COR-L47 (cell line): ENCODE measurements around the gene CHP2.
"Not testable (repeated sequence)": the region's sequence is repeated elsewhere in the genome, so short reads cannot be mapped to it uniquely, and the experiment has no call there.

Experiments used
- DNase-seq: peaks from one replicate; lab custom pipeline; 2025; lab: John Stamatoyannopoulos, UW

Gene CHP2

DNA sequence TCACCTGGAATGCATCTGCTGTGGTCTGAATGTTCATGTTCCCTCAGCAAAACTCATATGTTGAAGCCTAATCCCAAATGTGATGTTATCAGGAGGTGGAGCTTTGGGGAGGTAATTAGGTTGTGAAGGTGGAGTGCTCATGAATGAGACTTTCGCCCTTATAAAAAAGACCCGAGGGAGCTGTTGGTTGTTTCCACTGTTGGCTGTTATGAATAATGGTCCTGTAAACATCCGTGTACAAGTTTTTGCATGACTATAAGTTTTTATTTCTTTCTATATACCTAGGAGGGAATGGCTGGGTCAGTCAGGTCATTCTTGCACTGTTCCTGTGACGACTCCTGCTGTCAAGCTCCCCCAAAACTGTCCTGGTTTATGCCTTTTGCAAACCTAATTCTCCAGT is 9.6 kb upstream of the CHP2 start:
- DNase-seq = no peak

DNA sequence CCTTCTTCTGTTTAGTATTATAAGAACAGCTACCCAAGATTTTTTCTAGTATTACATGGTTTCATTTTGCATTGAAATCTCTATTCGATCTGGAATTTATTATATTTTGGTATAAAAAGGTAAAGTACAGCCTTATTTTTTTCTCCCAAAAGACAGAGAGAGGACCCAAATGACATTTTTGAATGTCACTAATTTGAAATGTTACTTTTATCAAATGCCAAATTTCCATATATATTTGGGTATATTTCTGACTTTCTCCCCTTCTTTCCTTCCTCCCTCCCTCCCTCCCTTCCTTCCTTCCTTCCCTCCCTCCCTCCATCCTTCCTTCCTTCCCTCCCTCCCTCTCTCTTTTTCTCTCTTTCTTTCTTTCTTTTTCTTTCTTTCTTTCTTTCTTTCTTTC is 6.2 kb upstream of the CHP2 start:
- DNase-seq = no peak

DNA sequence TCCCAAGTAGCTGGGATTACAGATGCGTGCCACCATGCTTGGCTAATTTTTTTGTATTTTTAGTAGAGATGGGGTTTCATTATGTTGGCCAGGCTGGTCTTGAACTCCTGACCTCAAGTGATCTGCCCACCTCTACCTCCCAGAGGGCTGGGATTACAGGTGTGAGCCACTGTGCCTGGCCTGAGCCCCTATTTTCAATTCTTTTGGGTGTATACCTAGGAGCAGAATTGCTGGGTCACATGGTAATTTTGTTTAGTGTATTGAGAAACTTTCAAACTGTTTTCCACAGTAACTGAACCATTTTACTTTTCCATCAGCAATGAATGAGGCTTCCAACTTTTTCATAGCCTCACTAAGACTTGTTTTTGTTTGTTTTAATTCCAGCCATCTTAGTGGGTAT is 3.8 kb upstream of the CHP2 start:
- not testable (repeated sequence) for DNase-seq

DNA sequence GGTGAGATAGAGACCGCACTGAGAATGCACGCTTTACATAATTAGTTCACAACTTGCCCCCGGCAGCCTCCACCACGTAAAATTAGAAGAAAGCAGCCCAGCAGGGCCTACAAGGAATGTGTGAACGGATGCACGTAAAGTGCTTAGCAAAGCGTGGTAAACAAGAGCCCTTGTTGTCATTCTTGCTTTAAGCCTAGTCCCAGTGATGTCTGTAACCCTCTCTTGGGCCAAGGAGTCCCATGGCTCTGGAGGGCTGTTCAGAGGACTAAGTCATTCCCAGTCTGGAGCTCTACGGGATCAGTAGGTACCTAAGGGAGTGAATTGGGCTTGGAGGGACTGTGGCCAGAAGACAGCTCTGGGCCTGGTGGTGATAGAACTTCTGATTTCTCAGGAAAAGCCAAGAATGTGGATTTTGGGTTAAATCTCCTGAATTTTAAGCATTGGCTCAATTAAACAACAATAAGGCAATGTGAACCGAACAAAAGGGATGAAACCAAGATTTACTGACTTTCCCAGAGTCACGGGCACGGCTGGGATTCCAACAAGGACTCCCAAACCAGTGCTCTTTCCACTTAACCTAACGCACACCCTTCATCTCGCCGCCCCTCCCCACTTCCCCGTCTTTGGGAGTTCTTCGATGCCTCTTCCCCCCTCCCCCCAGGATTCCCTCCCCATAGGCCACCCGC is 775 bp upstream of the CHP2 start:
- DNase-seq = no peak

DNA sequence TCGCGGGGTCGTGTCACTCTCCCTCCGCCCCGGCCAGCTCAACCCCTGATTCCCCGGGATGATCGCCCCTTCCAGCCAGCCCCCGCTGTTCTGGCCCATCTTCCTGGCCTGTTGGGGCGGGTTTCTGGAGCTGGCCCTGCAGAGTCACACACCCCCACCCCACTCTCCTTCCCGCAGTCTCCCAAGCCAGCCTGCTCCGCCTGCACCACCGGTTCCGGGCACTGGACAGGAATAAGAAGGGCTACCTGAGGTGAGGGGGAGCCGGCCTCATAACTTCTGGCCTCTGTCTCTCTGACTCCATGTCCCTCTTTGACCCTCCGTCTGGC is 621 bp downstream of the CHP2 start:
- no peak for DNase-seq

DNA sequence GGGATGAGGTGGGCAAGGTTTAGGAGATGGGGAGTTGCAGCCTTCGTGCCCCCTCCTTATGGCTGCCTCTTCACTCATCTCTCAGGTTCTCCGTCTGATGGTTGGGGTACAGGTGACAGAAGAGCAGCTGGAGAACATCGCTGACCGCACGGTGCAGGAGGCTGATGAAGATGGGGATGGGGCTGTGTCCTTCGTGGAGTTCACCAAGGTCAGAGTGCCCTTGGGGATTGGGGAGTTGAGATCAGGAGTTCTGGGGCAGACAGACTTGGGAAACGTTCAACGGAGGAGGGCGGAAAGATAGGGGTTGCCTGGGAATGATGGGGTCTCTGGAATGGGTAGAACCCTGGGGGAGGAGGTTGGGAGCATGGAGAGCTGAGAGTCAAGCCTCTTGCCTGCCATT is 2.3 kb downstream of the CHP2 start:
- no peak for DNase-seq

DNA sequence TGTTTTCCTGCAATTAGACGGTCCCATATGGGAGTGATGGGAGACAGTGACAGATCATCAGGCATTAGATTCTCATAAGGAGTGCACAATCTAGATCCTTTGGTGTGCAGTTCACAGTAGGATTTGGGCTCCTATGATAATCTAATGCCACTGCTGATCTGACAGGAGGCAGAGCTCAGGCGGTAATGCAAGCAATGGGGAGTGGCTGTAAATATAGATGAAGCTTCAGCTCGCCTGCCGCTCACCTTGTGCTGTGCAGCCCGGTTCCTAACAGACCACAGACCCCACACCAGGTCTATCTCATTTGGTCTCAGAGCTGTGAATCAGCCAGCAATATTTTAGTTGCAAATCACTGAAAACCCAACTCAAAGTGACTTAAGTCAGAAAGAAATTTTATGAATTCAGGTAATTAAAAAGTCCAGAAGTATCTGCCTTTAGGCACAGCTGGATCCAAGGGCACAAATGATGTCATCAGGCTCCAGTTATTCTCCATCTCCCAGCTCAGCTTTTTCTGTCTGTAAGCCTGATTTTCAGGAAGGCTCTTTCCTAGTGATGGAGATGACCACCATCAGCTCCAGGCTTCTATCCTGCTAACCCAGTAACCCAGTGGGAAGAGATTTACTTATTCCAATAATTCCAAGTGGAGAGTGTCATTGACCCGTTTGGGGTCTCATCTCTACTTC is 3.3 kb downstream of the CHP2 start:
- no peak for DNase-seq

DNA sequence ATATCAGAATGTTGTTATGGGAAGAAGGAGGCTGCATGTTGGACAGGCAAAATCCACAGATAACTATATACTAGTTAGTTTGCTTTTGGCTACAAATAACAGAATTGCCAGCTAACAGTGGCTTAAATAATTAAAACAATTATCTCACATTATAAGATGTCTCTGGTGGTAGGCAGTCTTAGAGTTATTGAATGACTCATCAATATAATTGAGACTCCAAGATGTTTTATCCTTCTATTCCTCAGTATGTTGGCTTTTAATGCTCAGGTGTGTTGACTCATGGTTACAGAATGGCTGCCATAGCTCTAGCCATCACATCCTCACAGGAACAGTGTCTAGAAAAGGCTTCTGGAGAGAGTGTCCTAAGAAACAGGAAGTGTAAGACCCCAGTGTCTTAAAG is 11.1 kb downstream of the CHP2 start:
- no peak for DNase-seq

DNA sequence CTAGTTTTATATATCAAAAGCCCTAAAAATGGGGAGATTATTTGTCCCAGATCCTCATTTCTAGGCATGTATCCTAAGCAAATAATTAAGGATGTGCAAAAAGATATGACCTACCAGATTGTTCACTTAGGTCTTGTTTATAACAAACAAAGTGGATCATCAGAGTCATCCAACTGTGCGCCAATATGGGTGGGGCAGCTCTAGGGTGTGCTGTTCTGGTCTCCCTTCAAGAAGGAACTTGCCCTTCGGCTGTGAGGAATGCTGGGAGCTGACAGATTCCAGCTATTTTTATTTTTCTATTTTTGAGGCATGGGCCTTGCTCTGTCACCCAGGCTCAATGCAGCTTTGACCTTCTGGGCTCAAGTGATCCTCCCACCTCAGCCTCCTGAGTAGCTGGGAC is 13.8 kb downstream of the CHP2 start:
- no peak for DNase-seq

DNA sequence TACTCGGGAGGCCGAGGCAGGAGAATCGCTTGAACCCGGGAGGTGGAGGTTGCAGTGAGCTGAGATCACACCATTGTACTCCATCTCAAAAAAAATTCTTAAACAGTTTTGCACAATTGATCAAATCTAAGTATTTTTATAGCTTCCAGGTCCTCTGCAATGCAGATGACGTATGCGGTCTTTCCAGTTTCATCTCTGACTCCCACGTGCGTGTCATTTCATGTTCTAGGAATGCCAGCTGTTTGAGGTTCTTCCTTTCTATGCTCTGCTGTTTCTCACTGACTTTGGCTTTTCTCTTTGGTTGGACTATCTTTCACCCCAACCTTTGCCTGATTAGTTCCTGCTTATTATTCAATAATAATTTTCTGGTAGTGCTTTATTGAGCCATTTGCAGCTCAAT is 16.2 kb downstream of the CHP2 start:
- DNase-seq = no peak

DNA sequence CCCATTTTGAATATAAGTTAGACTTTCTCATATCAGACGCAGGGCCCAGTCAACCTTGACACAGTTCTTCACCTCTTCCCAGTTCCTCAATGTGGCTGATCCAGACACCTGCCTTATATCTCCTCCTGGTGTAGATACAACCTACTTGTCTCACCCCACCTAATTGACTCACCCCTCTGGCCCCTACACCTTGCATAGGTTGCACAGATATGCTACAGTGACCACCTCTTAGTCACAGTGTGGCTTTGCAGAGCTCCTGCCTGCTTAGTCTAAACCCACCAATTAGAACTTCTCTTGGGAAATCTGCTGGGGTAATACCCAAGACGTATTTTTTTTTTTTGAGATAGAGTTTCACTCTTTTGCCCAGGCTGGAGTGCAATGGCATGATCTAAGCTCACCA is 16.8 kb downstream of the CHP2 start:
- DNase-seq = no peak

DNA sequence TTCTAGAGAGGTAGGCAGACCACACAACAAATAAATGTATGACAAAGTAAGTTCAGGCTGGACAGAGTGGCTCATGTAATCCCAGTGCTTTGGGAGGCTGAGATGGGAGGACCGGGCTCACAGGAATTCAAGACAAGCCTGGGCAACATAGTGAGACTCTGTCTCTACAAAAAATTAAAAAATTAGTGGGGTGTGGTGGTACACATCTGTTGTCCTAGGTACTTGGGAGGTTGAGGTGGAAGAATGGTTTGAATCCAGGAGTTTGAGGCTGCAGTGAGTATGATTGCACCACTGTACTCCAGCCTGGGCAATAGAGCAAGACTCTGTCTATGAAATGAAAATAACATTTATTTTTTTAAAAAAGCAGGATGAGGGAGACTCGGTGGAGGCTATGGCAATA is 18.5 kb downstream of the CHP2 start:
- no peak for DNase-seq

DNA sequence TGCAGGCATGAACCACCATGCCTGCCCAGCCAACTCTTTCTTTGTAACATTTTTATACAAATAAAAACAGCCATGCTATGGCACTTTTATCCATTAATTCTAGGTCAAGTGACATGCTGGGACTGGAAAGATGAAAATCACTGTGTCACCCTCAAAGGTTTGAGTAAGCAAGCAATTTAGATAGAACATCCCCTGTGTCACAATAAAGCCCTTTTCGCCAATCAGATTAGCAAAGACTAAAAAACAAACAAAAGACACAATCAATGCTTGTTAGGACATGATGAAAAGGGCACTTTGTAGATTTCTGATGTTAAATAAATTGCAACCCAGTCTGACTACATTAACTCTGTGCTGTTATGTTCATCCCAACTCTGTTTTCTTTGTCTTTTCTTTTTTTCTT is 26.4 kb downstream of the CHP2 start:
- DNase-seq = no peak

DNA sequence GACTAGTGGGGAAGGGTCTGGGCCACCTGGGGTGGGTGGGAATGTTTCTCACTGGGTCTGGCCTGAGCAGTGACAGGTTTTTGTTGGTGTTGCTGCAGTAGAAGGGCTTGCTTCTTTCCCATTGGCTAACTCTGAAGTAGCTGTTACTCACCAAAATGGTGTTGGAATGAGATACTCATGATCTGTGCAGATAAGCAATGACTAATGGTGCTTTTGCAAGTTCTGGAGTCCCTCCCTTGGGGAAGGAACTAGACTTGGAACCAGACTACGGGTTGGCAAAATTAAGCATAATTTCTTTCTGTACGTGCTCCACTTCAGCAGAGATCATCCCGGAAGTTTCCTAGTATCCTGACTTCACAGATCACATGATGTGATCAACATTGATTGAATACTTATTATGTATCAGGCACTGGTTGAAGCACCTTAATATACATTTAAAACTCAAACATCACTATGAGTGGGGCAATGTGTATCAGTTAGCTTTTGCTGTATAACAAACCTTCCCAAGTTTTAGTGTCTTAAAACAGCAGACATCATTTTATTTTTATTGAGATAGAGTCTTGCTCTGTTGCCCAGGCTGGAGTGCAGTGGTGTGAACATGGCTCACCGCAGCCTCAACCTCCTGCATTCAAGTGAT is 30.1 kb downstream of the CHP2 start:
- DNase-seq = no peak

DNA sequence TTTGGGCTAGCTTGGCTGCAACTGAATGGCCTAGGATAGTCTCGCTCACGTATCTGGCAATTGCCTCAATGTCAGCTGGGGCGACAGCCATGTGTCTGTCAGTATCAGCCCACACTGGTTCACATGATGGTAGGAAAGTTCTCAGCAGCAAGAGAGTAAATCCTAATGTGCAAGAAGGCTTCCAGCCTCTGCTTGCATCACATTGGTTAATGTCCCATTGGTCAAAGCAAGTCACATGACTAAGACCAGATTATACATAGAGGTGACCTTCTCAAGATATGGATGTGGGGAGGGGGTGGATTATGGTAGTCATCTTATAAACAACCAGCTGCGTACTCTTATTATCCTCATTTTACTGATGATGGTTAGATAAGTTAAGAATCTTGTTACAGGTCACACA is 31.0 kb downstream of the CHP2 start:
- DNase-seq = no peak

DNA sequence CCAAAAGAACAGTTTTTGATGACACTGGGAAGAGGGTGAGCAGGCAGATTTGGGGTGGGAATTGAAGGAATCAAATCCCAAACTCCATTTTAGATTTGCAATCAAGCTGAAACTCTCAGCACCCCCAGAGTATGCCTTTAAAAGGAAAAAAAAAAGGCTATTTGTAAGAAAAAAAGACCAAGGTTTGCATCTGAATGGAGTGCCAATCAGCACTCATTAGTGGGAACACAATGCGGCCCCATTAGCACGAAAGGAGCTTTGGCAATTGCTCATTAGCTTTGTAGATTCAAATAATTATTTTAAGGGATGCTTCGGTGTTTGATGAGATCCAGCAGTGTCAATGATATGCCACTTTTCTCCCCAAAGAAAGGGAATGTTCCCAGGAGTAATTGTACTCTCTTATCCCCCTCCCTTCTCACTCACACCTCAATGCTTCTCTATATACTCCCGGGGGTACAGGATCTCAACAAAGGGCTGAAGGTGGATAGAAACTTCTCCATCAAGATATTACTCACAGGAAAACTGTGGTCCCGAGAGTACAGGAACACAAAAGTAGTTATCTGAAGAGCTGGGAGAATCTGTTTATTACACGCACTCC is 32.2 kb downstream of the CHP2 start:
- DNase-seq = no peak

DNA sequence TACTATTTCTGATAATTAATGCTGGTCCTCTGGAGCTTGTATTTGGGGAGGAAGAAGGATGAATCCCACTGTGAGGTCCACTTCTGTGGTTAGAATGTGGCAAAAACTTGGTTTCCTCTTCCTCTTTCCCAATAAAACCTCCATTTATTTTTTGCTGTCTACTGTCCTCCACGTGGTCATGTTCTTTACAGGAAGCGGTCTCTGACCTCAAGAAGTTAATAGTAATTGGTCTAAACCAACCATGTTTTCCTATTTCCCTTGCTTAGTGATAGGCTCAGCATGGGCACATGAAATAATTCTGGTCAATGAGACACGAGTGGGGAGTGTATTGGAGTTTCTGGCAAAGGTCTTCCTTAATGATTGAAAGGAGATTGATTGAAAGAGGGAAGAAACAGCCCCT is 33.9 kb downstream of the CHP2 start:
- no peak for DNase-seq

DNA sequence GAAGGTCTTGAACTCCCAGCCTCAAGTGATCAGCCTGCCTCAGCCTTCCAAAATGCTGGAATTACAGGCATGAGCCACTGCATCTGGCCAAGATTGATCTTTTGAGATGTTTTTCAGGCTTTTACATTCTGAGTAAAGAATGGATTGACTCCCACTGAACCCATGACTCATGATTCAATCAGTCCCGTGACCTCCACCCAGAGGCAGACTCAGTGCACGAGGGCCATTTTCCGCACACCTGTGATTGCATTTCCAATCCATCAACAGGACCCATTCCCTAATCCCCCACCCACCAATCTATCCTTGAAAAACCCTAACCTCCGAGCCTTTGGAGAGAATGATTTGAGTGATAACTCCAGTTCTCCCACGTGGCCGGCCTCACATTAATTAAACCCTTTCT is 40.6 kb downstream of the CHP2 start:
- no peak for DNase-seq

DNA sequence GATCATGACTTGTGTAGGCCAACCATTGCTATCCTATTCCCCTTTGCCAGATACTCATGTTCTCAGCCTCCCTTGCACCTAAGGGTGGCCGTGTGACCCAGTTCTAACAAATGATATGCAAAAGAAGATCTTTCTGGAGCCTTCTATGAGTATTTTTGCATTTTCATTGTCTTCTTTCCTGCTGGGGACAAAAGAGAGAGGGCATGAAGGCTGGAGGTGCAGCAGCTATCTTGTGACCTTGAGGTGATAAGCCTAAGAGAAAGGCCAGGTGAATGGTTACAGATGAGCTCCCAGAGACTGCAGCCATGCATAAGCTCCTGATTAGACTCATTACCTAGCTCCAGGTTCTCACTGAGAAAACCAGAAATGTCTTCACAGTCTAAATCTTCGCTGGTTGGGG is 42.1 kb downstream of the CHP2 start:
- no peak for DNase-seq

DNA sequence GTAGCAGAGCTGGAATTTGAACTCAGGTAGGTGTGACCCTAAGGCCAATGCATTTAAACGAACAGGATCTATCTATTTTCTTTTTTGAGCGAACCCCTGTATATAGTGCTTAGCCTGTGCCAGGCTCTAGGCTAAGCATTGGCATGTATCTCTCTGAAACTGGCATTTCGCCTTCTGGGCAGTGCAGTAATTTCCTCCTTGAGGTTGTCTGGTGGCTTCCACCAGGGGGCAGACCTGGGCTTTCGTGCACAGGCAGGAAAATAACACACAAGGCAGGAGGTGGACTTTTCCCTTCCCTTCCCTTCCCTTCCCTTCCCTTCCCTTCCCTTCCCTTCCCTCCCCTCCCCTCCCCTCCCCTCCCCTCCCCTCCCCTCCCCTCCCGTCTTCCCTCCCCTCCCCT is 46.6 kb downstream of the CHP2 start:
- peak; percentile 14 for DNase-seq

DNA sequence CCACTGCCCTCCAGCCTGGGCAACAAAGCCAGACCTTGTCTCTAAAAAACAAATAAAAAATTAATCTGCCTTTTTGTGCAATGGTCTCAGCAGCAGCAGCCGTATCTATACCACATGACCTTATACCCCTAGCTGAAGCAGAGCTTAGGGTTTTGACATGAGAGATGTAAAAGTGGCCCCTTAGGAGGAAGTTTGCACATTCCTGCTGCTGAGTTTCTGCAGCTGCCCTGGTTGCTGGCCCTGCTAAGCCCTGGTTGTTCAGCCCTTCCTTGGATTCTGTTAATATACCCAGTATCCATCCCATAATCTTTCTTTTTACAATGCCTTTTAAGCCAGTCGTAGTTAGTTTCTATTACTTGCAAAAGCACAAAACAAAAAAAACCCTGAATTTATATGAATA is 48.0 kb downstream of the CHP2 start:
- no peak for DNase-seq

DNA sequence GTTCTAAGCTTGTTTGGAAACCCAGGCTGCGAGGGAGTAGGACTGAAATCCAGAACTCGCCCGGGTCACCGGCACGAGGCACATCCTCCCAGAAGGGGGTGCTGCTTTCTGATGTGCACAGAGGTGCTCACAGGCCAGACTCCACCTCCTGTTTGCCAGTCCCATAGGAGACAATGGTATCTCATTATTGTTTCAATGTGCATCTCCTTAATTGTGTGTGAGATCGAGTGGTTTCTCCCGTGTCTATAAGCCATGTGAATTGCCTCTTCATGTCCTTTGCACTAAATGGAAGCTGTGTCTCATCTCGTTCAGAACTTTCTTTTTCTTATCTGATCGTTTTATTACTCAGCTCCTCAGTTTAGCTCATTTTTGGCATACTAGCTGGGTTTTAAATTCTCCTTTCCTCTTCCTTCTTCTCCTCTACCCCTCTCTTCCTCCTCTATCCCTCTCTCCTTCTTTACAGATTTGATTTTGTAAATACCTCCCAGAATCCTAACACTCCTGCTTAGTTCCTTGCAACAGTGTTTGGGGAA is 48.8 kb downstream of the CHP2 start:
- DNase-seq = no peak

DNA sequence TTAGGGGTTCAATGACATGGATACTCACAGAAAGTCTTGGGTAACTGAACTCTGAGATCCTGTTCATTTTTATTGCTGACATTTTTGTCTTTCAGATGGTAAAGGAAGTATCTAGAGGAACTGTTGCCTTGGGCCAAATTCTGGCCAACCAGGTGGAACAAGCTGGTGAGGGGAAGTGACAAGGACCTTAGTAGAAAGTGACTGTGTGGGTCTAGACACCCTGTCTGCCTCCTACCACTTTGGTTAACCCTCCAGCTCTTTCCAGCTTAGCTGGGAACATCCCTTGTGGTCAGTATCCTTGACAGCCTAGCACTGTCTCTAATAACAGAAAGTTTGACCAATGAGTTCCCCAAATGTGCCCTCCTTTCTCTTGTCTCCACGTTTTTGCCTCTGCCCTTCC is 52.2 kb downstream of the CHP2 start:
- no peak for DNase-seq
